PC-9 (cell line): ENCODE measurements around the gene TADA3.

Source experiments
- EZH2 ChIP-seq: fragments of 200-600 bp; sonication (generic); IDR thresholded peaks from 2 replicates; pipeline ENCODE4 v1.8.0; 2017; ENCODE audit warnings: antibody characterized with exemption, low read depth
- TF ChIP-seq, protein P1 (sequence below): fragments of 200-600 bp; sonication (generic); conservative IDR thresholded peaks from 2 replicates; pipeline ENCODE4 v1.6.1; 2017; ENCODE audit warnings: mixed run types, antibody characterized with exemption, mild to moderate bottlenecking, moderate library complexity

DNA sequence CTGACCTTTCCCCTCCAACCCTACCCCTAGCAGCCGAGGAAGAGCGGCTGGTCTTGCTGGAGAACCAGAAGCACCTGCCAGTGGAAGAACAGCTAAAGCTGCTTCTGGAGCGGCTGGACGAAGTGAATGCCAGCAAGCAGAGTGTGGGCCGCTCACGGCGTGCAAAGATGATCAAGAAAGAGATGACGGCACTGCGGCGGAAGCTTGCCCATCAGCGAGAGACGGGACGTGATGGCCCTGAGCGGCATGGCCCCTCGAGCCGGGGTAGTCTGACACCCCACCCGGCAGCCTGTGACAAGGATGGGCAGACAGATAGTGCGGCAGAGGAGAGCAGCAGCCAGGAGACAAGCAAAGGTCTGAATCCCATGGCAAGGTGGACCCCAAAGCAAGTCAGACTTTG, 48.7 kb downstream of the TADA3 start:
- TF ChIP-seq, protein P1, sequence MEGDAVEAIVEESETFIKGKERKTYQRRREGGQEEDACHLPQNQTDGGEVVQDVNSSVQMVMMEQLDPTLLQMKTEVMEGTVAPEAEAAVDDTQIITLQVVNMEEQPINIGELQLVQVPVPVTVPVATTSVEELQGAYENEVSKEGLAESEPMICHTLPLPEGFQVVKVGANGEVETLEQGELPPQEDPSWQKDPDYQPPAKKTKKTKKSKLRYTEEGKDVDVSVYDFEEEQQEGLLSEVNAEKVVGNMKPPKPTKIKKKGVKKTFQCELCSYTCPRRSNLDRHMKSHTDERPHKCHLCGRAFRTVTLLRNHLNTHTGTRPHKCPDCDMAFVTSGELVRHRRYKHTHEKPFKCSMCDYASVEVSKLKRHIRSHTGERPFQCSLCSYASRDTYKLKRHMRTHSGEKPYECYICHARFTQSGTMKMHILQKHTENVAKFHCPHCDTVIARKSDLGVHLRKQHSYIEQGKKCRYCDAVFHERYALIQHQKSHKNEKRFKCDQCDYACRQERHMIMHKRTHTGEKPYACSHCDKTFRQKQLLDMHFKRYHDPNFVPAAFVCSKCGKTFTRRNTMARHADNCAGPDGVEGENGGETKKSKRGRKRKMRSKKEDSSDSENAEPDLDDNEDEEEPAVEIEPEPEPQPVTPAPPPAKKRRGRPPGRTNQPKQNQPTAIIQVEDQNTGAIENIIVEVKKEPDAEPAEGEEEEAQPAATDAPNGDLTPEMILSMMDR, result no peak
- TF ChIP-seq EZH2, result no peak
